Measurements from ENCODE around the gene SLC44A2. TPM values are rescaled to one million over a fixed set of nuclear protein-coding genes. Genes with fewer than 3 reads are reported as not detected.
A peak's percentile ranks its signal among the peaks of the same experiment; 100 is the strongest.

SLC44A2 gene
- total and polyA plus RNA-seq, 2 of the 8 experiments (the other 6 are each of a cell fraction or from before 2014, with no cell fraction given): 105 to 120 TPM

DNA sequence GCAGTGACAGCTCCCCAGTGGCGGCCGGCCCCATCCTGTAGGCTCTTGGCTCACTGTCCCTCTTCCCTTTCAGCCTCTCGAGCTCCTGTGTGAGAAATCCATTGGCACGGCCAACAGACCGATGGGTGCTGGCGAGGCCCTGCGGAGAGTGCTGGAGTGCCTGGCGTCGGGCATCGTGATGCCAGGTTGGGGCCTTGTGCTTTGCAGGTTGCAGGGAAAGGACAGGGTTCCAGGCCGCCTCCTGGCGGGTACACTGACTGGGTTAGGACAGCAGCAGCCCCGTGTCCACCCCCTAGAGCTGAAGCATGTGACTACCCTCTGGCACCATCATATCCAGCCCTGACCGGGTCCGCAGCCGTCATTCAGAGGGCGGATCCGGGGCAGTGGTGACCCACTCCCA lies 54.4 kb downstream of the SLC44A2 start (continued):
- TF ChIP-seq, protein P1, sequence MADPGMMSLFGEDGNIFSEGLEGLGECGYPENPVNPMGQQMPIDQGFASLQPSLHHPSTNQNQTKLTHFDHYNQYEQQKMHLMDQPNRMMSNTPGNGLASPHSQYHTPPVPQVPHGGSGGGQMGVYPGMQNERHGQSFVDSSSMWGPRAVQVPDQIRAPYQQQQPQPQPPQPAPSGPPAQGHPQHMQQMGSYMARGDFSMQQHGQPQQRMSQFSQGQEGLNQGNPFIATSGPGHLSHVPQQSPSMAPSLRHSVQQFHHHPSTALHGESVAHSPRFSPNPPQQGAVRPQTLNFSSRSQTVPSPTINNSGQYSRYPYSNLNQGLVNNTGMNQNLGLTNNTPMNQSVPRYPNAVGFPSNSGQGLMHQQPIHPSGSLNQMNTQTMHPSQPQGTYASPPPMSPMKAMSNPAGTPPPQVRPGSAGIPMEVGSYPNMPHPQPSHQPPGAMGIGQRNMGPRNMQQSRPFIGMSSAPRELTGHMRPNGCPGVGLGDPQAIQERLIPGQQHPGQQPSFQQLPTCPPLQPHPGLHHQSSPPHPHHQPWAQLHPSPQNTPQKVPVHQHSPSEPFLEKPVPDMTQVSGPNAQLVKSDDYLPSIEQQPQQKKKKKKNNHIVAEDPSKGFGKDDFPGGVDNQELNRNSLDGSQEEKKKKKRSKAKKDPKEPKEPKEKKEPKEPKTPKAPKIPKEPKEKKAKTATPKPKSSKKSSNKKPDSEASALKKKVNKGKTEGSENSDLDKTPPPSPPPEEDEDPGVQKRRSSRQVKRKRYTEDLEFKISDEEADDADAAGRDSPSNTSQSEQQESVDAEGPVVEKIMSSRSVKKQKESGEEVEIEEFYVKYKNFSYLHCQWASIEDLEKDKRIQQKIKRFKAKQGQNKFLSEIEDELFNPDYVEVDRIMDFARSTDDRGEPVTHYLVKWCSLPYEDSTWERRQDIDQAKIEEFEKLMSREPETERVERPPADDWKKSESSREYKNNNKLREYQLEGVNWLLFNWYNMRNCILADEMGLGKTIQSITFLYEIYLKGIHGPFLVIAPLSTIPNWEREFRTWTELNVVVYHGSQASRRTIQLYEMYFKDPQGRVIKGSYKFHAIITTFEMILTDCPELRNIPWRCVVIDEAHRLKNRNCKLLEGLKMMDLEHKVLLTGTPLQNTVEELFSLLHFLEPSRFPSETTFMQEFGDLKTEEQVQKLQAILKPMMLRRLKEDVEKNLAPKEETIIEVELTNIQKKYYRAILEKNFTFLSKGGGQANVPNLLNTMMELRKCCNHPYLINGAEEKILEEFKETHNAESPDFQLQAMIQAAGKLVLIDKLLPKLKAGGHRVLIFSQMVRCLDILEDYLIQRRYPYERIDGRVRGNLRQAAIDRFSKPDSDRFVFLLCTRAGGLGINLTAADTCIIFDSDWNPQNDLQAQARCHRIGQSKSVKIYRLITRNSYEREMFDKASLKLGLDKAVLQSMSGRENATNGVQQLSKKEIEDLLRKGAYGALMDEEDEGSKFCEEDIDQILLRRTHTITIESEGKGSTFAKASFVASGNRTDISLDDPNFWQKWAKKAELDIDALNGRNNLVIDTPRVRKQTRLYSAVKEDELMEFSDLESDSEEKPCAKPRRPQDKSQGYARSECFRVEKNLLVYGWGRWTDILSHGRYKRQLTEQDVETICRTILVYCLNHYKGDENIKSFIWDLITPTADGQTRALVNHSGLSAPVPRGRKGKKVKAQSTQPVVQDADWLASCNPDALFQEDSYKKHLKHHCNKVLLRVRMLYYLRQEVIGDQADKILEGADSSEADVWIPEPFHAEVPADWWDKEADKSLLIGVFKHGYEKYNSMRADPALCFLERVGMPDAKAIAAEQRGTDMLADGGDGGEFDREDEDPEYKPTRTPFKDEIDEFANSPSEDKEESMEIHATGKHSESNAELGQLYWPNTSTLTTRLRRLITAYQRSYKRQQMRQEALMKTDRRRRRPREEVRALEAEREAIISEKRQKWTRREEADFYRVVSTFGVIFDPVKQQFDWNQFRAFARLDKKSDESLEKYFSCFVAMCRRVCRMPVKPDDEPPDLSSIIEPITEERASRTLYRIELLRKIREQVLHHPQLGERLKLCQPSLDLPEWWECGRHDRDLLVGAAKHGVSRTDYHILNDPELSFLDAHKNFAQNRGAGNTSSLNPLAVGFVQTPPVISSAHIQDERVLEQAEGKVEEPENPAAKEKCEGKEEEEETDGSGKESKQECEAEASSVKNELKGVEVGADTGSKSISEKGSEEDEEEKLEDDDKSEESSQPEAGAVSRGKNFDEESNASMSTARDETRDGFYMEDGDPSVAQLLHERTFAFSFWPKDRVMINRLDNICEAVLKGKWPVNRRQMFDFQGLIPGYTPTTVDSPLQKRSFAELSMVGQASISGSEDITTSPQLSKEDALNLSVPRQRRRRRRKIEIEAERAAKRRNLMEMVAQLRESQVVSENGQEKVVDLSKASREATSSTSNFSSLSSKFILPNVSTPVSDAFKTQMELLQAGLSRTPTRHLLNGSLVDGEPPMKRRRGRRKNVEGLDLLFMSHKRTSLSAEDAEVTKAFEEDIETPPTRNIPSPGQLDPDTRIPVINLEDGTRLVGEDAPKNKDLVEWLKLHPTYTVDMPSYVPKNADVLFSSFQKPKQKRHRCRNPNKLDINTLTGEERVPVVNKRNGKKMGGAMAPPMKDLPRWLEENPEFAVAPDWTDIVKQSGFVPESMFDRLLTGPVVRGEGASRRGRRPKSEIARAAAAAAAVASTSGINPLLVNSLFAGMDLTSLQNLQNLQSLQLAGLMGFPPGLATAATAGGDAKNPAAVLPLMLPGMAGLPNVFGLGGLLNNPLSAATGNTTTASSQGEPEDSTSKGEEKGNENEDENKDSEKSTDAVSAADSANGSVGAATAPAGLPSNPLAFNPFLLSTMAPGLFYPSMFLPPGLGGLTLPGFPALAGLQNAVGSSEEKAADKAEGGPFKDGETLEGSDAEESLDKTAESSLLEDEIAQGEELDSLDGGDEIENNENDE (IDR thresholded peaks at IDR 0.05; ENCODE audit: insufficient replicate concordance, low read length): no peak
- TF ChIP-seq JUN (IDR thresholded peaks at IDR 0.05; ENCODE audit: low read depth, low read length) (no peak), SIX5 (IDR thresholded peaks at IDR 0.05; ENCODE audit: low read depth, low read length) (no peak), RAD21 (IDR thresholded peaks at IDR 0.05 in 1 of 2, conservative IDR thresholded peaks at IDR 0.05 in 1 of 2; ENCODE audit: low read depth in 2 of 2, low read length in 2 of 2) (no peak), POLR2A (IDR thresholded peaks at IDR 0.05; ENCODE audit: control extremely low read depth in 1 of 2, low read depth in 2 of 2, low read length in 2 of 2) (0 out of 3 replicates have a peak, but pooled peaks of 1 of the 2 experiments have one; percentile 23)

Data from H1 (cell line).